HG03575 (cell line): ENCODE results near the gene CHN2.

ENCODE experiments used
- ATAC-seq: cut with Tn5 transposase; IDR thresholded peaks from one replicate; pipeline ENCODE4 v1.9.1; 2021; ENCODE audit not compliant: unreplicated experiment, insufficient number of reproducible peaks, low FRiP score; ENCODE audit errors: extremely low read depth

The CHN2 gene

GRCh38 chr7:29485339-29486190 is 291.0 kb downstream of the CHN2 start:
- ATAC-seq: no peak

DNA sequence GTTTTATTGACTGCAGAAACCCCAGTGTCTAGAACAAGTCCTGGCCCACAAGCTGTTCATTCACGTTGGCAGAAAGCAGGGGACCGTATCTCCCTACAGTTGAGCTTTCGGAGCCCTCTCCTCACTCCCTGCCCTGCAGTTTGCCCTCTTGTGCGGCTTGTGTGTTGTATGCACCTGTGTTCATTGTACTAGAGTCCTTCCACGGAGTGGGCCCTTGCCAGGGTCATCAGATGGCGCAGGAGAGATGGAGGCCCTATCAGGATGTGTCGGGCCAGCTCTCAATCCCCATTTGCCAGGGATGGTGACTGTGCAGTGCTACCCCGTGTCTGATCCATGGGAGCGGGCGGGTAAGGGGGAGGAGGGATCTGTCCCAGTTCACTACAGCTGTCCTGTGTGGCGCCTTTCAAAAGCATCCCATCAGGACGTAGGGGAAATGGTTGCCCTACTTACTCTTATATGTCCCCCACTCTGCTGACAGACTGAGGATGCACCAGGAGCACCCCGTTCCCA is 291.7 kb downstream of the CHN2 start:
- ATAC-seq: no peak

GRCh38 chr7:29487424-29487823 is 292.8 kb downstream of the CHN2 start:
- ATAC-seq: no peak

GRCh38 chr7:29488203-29488970 is 293.8 kb downstream of the CHN2 start:
- ATAC-seq: no peak

DNA sequence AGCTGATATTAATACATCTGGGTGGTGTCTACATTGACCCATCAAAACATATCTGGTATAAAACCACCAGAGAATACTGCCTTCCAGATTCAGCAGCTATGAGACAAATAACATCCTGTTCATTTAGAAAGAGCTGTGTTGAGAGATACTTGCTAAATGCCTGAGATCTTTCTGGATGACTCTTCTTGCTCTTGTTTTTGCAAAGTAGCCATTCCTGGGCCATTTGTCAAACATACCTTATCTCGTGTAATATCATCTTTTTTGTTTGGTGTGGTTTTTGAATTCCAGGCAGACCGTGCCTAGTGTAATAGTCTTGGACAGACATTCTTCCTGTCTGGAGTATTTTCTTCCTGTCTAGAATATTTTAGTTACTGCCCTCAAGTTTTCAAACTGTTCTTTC is 294.4 kb downstream of the CHN2 start:
- ATAC-seq: no peak

DNA sequence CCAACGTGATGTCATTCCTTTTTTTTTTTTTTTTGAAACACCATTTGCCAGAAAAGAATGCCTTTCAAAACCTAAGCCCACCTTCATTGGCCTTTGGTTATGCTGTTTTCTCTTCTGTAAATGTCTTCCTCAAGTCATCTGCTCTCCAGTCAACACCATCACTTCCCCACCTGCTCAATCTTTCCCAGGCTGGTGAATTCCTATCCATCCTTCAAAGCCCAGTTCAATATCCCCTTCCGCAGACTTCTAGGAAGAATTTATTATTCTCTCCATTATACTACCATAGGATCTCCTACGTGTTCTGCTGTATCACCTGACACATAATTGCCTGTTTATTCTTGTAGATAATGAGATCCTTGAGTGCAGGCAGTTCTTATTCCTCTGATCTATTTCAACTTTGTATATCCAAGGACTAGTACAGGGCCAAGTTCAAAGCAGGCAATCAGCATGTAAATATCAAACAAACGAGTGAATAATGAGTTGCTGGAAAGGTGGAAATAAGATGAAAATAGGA is 295.6 kb downstream of the CHN2 start:
- ATAC-seq: no peak

DNA sequence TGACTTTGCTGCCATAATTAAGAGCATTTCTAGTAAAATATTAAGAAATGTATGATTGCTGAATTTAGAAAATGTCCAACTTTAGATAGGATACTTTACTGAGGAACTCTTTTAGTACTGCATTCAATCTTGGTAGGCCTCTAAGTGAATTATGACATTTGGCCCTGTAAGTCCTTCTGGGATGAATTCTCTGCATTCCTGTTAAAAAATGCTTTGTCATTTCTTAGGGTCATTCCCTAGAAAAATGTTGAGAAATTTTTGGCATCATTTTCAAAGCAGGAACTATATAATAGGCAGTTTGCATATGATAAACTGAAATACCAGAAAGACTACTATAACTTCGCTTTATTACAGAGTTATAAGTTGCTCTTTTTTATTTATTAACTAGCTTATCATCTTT is 299.8 kb downstream of the CHN2 start:
- ATAC-seq: no peak

GRCh38 chr7:29495653-29496052 is 301.1 kb downstream of the CHN2 start:
- no peak for ATAC-seq

- no peak for ATAC-seq
Observed at GRCh38 chr7:29496355-29497020, 301.9 kb downstream of the CHN2 start.

- ATAC-seq: no peak
Observed at GRCh38 chr7:29499932-29500331, 305.4 kb downstream of the CHN2 start.

DNA sequence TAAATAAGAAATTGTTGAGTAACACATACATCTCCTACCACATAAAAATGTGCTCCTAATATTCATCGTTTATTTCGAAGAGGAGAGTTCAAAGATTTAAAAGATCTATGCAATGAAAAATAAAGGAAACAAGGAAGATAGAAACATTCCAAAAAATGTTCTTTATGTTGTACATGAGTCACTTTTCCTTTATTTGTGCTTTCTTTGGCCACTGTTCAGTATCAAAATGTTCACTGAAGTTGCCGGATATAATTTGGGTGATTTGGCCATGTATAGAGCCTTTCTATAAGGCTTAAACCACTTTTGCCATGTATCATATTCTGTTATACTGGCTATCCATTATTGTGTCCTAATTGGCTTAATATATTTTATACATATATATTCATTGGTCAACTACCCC is 306.1 kb downstream of the CHN2 start:
- ATAC-seq: no peak

DNA sequence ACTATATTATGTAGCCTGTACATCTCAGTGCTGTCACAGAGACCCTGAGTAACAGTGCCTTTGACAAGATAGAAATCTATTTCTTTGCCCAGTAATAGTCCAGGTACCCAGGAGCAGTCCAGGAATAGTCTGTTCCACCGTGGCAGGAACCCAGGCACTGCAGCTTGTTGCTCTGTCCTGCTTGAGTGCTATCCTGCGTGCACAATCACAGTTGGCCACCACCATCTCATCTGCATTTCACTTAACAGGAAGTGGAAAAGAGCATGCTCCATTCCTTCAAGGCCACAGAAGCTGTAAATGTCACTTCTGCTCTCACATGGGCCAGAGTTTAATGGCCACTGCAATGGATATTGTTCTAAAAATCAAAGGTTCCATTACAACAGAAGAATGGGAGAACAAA is 307.6 kb downstream of the CHN2 start:
- no peak for ATAC-seq

DNA sequence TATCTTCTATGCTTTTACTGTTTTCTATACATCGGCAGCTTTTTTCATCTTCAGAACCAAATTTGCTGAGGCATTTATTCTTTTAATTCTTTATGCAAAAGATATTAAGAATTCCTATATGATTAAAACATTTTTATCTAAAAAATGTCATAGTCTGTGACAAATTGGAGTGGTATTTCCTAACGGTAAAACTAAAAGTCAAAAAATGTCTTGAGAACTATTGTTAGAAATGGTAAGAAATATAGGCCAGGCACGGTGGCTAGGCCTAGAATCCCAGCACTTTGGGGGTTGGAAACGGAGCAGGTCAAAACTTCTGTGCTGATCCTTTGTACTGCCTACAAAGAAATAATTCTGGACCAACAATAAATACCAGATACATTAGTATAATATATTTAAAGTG is 311.4 kb downstream of the CHN2 start:
- no peak for ATAC-seq

- no peak for ATAC-seq
Observed at GRCh38 chr7:29508608-29509007, 314.0 kb downstream of the CHN2 start.

DNA sequence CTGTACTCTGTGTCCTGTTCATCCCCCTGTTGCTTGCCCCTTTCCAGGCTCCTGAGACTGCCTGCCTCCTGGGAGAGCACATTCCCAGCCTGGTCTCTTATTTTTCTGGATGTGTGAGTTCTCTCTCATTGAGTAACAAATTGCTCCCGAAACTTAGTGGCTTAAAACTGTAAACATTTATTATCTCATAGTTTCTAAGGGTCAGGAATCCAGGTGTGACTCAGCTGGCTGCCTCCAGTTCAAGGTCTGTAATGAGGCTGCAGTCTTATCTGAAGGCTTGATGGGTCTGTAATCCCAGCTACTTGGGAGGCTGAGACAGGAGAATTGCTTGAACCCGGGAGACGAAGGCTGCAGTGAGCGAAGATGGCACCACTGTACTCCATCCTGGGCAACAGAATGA is 315.5 kb downstream of the CHN2 start:
- no peak for ATAC-seq

GRCh38 chr7:29511337-29511736 is 316.8 kb downstream of the CHN2 start:
- ATAC-seq: no peak

- no peak for ATAC-seq
Observed at GRCh38 chr7:29511851-29512250, 317.3 kb downstream of the CHN2 start.

GRCh38 chr7:29516491-29516890 is 321.9 kb downstream of the CHN2 start:
- ATAC-seq: no peak

GRCh38 chr7:29518616-29519015 is 324.0 kb downstream of the CHN2 start:
- ATAC-seq: no peak
